ENCODE data around the gene FBXL15. TPM values are rescaled to one million over a fixed set of nuclear protein-coding genes. Genes with fewer than 3 reads are reported as not detected.

The FBXL15 gene
- total RNA-seq, 1 donor from 2014 or later, result 8.6 TPM

GRCh38 chr10:102408728-102409603 is 11.7 kb upstream of the FBXL15 start:
- Mint-ChIP-seq H3K4me1 (ENCODE audit: low read depth, unreplicated experiment) (peaks cover 10% of the 10 kb centered on the region), H3K27me3 (ENCODE audit: low read depth, unreplicated experiment) (peaks cover 26% of the 10 kb centered on the region), H3K27ac (ENCODE audit: unreplicated experiment) (peak overlapping the region; percentile 60), H3K36me3 (ENCODE audit: low read depth, unreplicated experiment) (peaks cover 2% of the 10 kb centered on the region), H3K4me3 (ENCODE audit: unreplicated experiment) (peak overlapping the region; percentile 76), H3K9me3 (ENCODE audit: unreplicated experiment) (no peaks in the 10 kb centered on the region)
- peak overlapping the region; percentile 49 for H3K4me3 ChIP-seq (ENCODE audit: insufficient read depth, low read depth, low read length)
- no peak for TF ChIP-seq CTCF (IDR thresholded peaks at IDR 0.05; ENCODE audit: insufficient read depth, low read depth, low read length)
- TF ChIP-seq EZH2 (IDR thresholded peaks at IDR 0.05; ENCODE audit: insufficient read depth, low read length), result peak; percentile 17
- H3K9ac ChIP-seq (ENCODE audit: low read length), result no peak overlapping the region
- no peaks in the 10 kb centered on the region for H3K79me2 ChIP-seq (ENCODE audit: insufficient read depth, low read length)
- no peaks in the 10 kb centered on the region for H3K36me3 ChIP-seq (ENCODE audit: insufficient read depth, low read length)
- H3K4me2 ChIP-seq (ENCODE audit: low read length), result peak overlapping the region; percentile 87
- peak overlapping the region; percentile 80 for H2AFZ ChIP-seq (ENCODE audit: low read depth, low read length)
- H3K9me3 ChIP-seq (ENCODE audit: insufficient read depth, low read depth, low read length), result no peaks in the 10 kb centered on the region
- FAIRE-seq (no peak), DNase-seq (ENCODE audit: low read depth) (no peak)
- peaks cover 3% of the 10 kb centered on the region for H3K4me1 ChIP-seq (ENCODE audit: insufficient read depth, low read length)
- H3K27me3 ChIP-seq (ENCODE audit: insufficient read depth, low read length), result peaks cover 20% of the 10 kb centered on the region
- H4K20me1 ChIP-seq (ENCODE audit: insufficient read depth, low read length), result peaks cover 14% of the 10 kb centered on the region
- no peak overlapping the region for H3K27ac ChIP-seq (ENCODE audit: low read depth, low read length)

GRCh38 chr10:102409604-102410428 is 10.8 kb upstream of the FBXL15 start:
- FAIRE-seq, result no peak
- Histone ChIP-seq H2AFZ (ENCODE audit: low read depth, low read length) (peak overlapping the region; percentile 84), H3K4me2 (ENCODE audit: low read length) (peak overlapping the region; percentile 87), H3K4me1 (ENCODE audit: insufficient read depth, low read length) (peaks cover 3% of the 10 kb centered on the region), H3K27ac (ENCODE audit: low read depth, low read length) (no peak overlapping the region), H3K79me2 (ENCODE audit: insufficient read depth, low read length) (no peaks in the 10 kb centered on the region), H4K20me1 (ENCODE audit: insufficient read depth, low read length) (peaks cover 9% of the 10 kb centered on the region), H3K27me3 (ENCODE audit: insufficient read depth, low read length) (peaks cover 20% of the 10 kb centered on the region), H3K4me3 (ENCODE audit: insufficient read depth, low read depth, low read length) (peak overlapping the region; percentile 52), H3K36me3 (ENCODE audit: insufficient read depth, low read length) (no peaks in the 10 kb centered on the region), H3K9ac (ENCODE audit: low read length) (peak overlapping the region; percentile 43), H3K9me3 (ENCODE audit: insufficient read depth, low read depth, low read length) (no peaks in the 10 kb centered on the region)
- Mint-ChIP-seq H3K27me3 (ENCODE audit: low read depth, unreplicated experiment) (peaks cover 26% of the 10 kb centered on the region), H3K4me1 (ENCODE audit: low read depth, unreplicated experiment) (peaks cover 10% of the 10 kb centered on the region), H3K9me3 (ENCODE audit: unreplicated experiment) (no peaks in the 10 kb centered on the region), H3K27ac (ENCODE audit: unreplicated experiment) (peak overlapping the region; percentile 60), H3K4me3 (ENCODE audit: unreplicated experiment) (peak overlapping the region; percentile 75), H3K36me3 (ENCODE audit: low read depth, unreplicated experiment) (peaks cover 2% of the 10 kb centered on the region)
- DNase-seq (ENCODE audit: low read depth), result no peak
- TF ChIP-seq EZH2 (IDR thresholded peaks at IDR 0.05; ENCODE audit: insufficient read depth, low read length) (no peak), CTCF (IDR thresholded peaks at IDR 0.05; ENCODE audit: insufficient read depth, low read depth, low read length) (no peak)
